Transverse colon (tissue), 4 donors: ENCODE results near the gene PRKCZ.

Source experiments
- CTCF ChIP-seq, 5 experiments: fragments of 200-600 bp in 3 of 5; fragments of 450-650 bp in 2 of 5; sonication (generic) in 3 of 5; IDR thresholded peaks; 1 replicate in 2 of 5; 2 replicates in 3 of 5; pipeline ENCODE4 v1.5.1; 2016 to 2017; ENCODE audit warnings: antibody characterized with exemption in 5 of 5, inconsistent platforms in 3 of 5, mild to moderate bottlenecking in 2 of 5, moderate library complexity in 1 of 5
- EP300 ChIP-seq: sonication (generic); formaldehyde crosslinking; IDR thresholded peaks from one replicate; pipeline ENCODE4 v1.6.1; 2017; ENCODE audit warnings: antibody characterized with exemption, low read depth
- POLR2A ChIP-seq: fragments of 450-650 bp; IDR thresholded peaks from one replicate; pipeline ENCODE4 v1.6.1; 2016; ENCODE audit warnings: antibody characterized with exemption, mild to moderate bottlenecking, moderate library complexity
- POLR2AphosphoS5 ChIP-seq, 3 donors: sonication (generic); formaldehyde crosslinking; IDR thresholded peaks; one replicate each; pipeline ENCODE4 v1.6.1; 2016; ENCODE audit warnings: antibody characterized with exemption in 3 of 3

GRCh38 chr1:2151252-2151651 lies 101.0 kb downstream of the PRKCZ start:
- TF ChIP-seq CTCF (IDR thresholded peaks at IDR 0.05) (no peak), POLR2A (no peak), POLR2AphosphoS5 (IDR thresholded peaks at IDR 0.05) (no peak), EP300 (no peak)
